ENCODE results near the gene MBTD1. TPM values are rescaled to one million over a fixed set of nuclear protein-coding genes. Genes with fewer than 3 reads are reported as not detected.

MBTD1 gene
- total RNA-seq, 1 experiment from 2014 or later, result 20.4 TPM

DNA sequence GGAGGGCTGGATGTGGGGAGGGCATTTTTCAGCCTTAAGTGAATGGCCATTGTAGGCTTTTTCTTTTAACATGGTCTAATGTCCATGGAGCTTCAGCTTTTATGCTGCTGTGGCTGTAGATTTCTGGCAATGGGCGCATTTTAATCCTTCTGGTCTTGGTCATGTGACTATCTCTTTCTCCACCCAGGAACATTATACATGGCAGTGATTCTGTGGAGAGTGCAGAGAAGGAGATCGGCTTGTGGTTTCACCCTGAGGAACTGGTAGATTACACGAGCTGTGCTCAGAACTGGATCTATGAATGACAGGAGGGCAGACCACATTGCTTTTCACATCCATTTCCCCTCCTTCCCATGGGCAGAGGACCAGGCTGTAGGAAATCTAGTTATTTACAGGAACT is 98.3 kb downstream of the MBTD1 start:
- intact Hi-C loops (cut with micrococcal nuclease; ENCODE audit: unreplicated experiment), result no loop called here
- Histone ChIP-seq H3K9me2 (ENCODE audit: insufficient read depth) (no peaks in the 10 kb centered on the region), H3K36me3 (ENCODE audit: low read depth) (peaks cover 41% of the 10 kb centered on the region), H3K4me1 (replicated peaks; ENCODE audit: insufficient read depth) (peaks cover 5% of the 10 kb centered on the region; the same call in 1 of the 2 replicates), H3F3A (ENCODE audit: insufficient read depth, low read depth) (peaks cover 40% of the 10 kb centered on the region), H4K20me1 (ENCODE audit: insufficient read depth) (peaks cover 14% of the 10 kb centered on the region), H3K27me3 (ENCODE audit: insufficient read depth, low read depth) (no peaks in the 10 kb centered on the region), H3K4me2 (no peak overlapping the region), H2AFZ (no peak overlapping the region), H3K27ac (no peak overlapping the region), H3K4me3 (no peak overlapping the region), H3K9me3 (ENCODE audit: insufficient read depth, low read depth) (no peaks in the 10 kb centered on the region), H3K79me2 (ENCODE audit: low read depth) (peaks cover 29% of the 10 kb centered on the region)
- ChIA-PET POLR2A (ENCODE audit: unreplicated experiment) (no interaction called here), CTCF (no interaction called here)
- DNase-seq, result no peak
- TF ChIP-seq CTCF (conservative IDR thresholded peaks at IDR 0.05) (no peak), EZH2 (IDR thresholded peaks at IDR 0.05; ENCODE audit: low read depth) (no peak)
- BruUV-seq (replicated peaks), result no TSS peak

DNA sequence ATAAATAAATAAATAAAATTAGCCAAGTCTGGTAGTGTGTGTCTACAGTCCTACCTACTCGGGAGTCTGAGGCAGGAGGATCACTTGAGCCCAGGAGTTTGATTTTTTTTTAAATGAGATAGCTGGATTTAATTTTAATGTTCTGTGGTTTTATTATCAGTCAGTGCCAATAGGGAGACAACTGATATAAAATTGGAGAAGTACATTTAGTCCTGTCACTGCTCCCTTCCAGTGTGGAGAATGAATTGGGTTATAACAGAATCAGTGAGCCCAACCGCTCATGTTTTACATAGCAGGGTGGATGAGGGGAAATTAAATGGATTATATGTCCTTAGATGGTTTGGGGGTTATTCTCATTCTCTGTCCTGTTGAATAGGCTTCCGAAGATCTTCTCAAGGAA is 100.2 kb downstream of the MBTD1 start:
- Histone ChIP-seq H3K4me2 (no peak overlapping the region), H3K36me3 (ENCODE audit: low read depth) (peaks cover 41% of the 10 kb centered on the region), H3K79me2 (ENCODE audit: low read depth) (peaks cover 46% of the 10 kb centered on the region), H3K9me2 (ENCODE audit: insufficient read depth) (no peaks in the 10 kb centered on the region), H3K9me3 (ENCODE audit: insufficient read depth, low read depth) (no peaks in the 10 kb centered on the region), H3F3A (ENCODE audit: insufficient read depth, low read depth) (peaks cover 27% of the 10 kb centered on the region), H3K4me1 (replicated peaks; ENCODE audit: insufficient read depth) (peaks cover 10% of the 10 kb centered on the region), H4K20me1 (ENCODE audit: insufficient read depth) (peaks cover 14% of the 10 kb centered on the region), H3K27ac (no peak overlapping the region), H3K4me3 (no peak overlapping the region), H3K27me3 (ENCODE audit: insufficient read depth, low read depth) (no peaks in the 10 kb centered on the region), H2AFZ (no peak overlapping the region)
- POLR2A ChIA-PET (ENCODE audit: unreplicated experiment), result no interaction called here
- BruUV-seq (replicated peaks), result no TSS peak
- CTCF ChIA-PET, result no interaction called here
- DNase-seq, result no peak
- intact Hi-C loops (cut with micrococcal nuclease; ENCODE audit: unreplicated experiment), result no loop called here
- no peak for TF ChIP-seq EZH2 (IDR thresholded peaks at IDR 0.05; ENCODE audit: low read depth)
- no peak for TF ChIP-seq CTCF (conservative IDR thresholded peaks at IDR 0.05)

GRCh38 chr17:51155416-51155815 is 104.4 kb downstream of the MBTD1 start:
- no TSS peak for BruUV-seq (replicated peaks)
- peak overlapping the region; percentile 85 for H3K4me2 ChIP-seq
- H3K9me2 ChIP-seq (ENCODE audit: insufficient read depth), result no peaks in the 10 kb centered on the region
- peaks cover 27% of the 10 kb centered on the region for H3K36me3 ChIP-seq (ENCODE audit: low read depth)
- no peak for DNase-seq
- no peaks in the 10 kb centered on the region for H3K27me3 ChIP-seq (ENCODE audit: insufficient read depth, low read depth)
- H3F3A ChIP-seq (ENCODE audit: insufficient read depth, low read depth), result peaks cover 16% of the 10 kb centered on the region; the same call in 1 of the 2 replicates
- no peak overlapping the region for H3K27ac ChIP-seq
- H3K4me1 ChIP-seq (replicated peaks; ENCODE audit: insufficient read depth), result peaks cover 22% of the 10 kb centered on the region
- ChIA-PET POLR2A (ENCODE audit: unreplicated experiment) (no interaction called here), CTCF (interaction anchor here (0.6 kb wide), 2 partner anchors 77 to 666 kb away, joined by 3 to 4 read pairs; no protein-coding TSS in a partner anchor)
- intact Hi-C loops (cut with micrococcal nuclease; ENCODE audit: unreplicated experiment), result no loop called here
- peaks cover 57% of the 10 kb centered on the region for H3K79me2 ChIP-seq (ENCODE audit: low read depth)
- H2AFZ ChIP-seq, result no peak overlapping the region
- H3K4me3 ChIP-seq, result no peak overlapping the region
- TF ChIP-seq CTCF (conservative IDR thresholded peaks at IDR 0.05) (no peak), EZH2 (IDR thresholded peaks at IDR 0.05; ENCODE audit: low read depth) (no peak)
- H4K20me1 ChIP-seq (ENCODE audit: insufficient read depth), result peaks cover 14% of the 10 kb centered on the region
- no peaks in the 10 kb centered on the region for H3K9me3 ChIP-seq (ENCODE audit: insufficient read depth, low read depth)
